ENCODE data around the gene FAM120B. TPM values are rescaled to one million over a fixed set of nuclear protein-coding genes. Genes with fewer than 3 reads are reported as not detected.

Gene FAM120B
- total RNA-seq, 4 donors from 2014 or later: 21.8 to 25.7 (median 22.7) TPM

GRCh38 chr6:170294298-170294730, 12.2 kb upstream of the FAM120B start:
- H3K4me3 ChIP-seq (ENCODE audit: low read depth, poor library complexity, severe bottlenecking): no peak overlapping the region
- no peak for DNase-seq (ENCODE audit: low spot score in 2 of 2)
- 70 to 80% methylated on average over 2 of the region's 2 CpGs for WGBS, 2 donors
- TF ChIP-seq CTCF (IDR thresholded peaks at IDR 0.05): no peak
- no peak for TF ChIP-seq POLR2A (IDR thresholded peaks at IDR 0.05)
- intact Hi-C loops (cut with DNase I; ENCODE audit: low total_unique reads): no loop called here

- peak overlapping the region; percentile 25 for H3K4me3 ChIP-seq (ENCODE audit: low read depth, poor library complexity, severe bottlenecking)
- no peak for DNase-seq (ENCODE audit: low spot score in 2 of 2)
- intact Hi-C loops (cut with DNase I; ENCODE audit: low total_unique reads): no loop called here
- TF ChIP-seq POLR2A (IDR thresholded peaks at IDR 0.05) (no peak), CTCF (IDR thresholded peaks at IDR 0.05) (no peak)
- 24 to 26% methylated on average over 20 to 22 of the region's 30 CpGs for WGBS, 2 donors
These were observed 11.6 kb upstream of the FAM120B start for GRCh38 chr6:170294813-170295509.

GRCh38 chr6:170295510-170296422, 10.8 kb upstream of the FAM120B start:
- WGBS, 2 donors: 0 to 2% methylated on average over 7 to 30 of the region's 109 CpGs
- DNase-seq (ENCODE audit: low spot score in 2 of 2): no peak
- H3K4me3 ChIP-seq (ENCODE audit: low read depth, poor library complexity, severe bottlenecking): peak overlapping the region; percentile 25
- TF ChIP-seq POLR2A (IDR thresholded peaks at IDR 0.05): no peak
- no peak for TF ChIP-seq CTCF (IDR thresholded peaks at IDR 0.05)
- intact Hi-C loops (cut with DNase I; ENCODE audit: low total_unique reads): no loop called here

GRCh38 chr6:170296423-170296745, 10.2 kb upstream of the FAM120B start:
- no peak for DNase-seq (ENCODE audit: low spot score in 2 of 2)
- whole genome bisulfite sequencing, 2 donors: no CpG with 5 or more reads among the region's 47 CpGs
- no peak overlapping the region for H3K4me3 ChIP-seq (ENCODE audit: low read depth, poor library complexity, severe bottlenecking)
- TF ChIP-seq CTCF (IDR thresholded peaks at IDR 0.05): no peak
- TF ChIP-seq POLR2A (IDR thresholded peaks at IDR 0.05): no peak
- intact Hi-C loops (cut with DNase I; ENCODE audit: low total_unique reads): no loop called here

- 33 to 51% methylated on average over 46 to 59 of the region's 67 CpGs for WGBS, 2 donors
- no peak for DNase-seq (ENCODE audit: low spot score in 2 of 2)
- no peak overlapping the region for H3K4me3 ChIP-seq (ENCODE audit: low read depth, poor library complexity, severe bottlenecking)
- intact Hi-C loops (cut with DNase I; ENCODE audit: low total_unique reads): no loop called here
- TF ChIP-seq CTCF (IDR thresholded peaks at IDR 0.05) (no peak), POLR2A (IDR thresholded peaks at IDR 0.05) (no peak)
These were observed 9.6 kb upstream of the FAM120B start for GRCh38 chr6:170296746-170297575.
